Gastroesophageal sphincter (tissue), 3 donors: ENCODE measurements around the gene RPUSD3.

Experiments used
- CTCF ChIP-seq, 4 experiments: fragments of 200-600 bp in 2 of 4; fragments of 450-650 bp in 2 of 4; sonication (generic) in 1 of 4; IDR thresholded peaks; one replicate each; pipeline ENCODE4 v1.5.1; 2017 to 2019; ENCODE audit warnings: antibody characterized with exemption in 4 of 4, mild to moderate bottlenecking in 2 of 4, moderate library complexity in 2 of 4
- EP300 ChIP-seq: sonication (generic); formaldehyde crosslinking; IDR thresholded peaks from one replicate; pipeline ENCODE4 v1.6.1; 2017; ENCODE audit warnings: antibody characterized with exemption, mild to moderate bottlenecking
- POLR2A ChIP-seq, 2 donors: fragments of 450-650 bp; IDR thresholded peaks; one replicate each; pipeline ENCODE4 v1.6.1; 2017; ENCODE audit warnings: antibody characterized with exemption in 2 of 2, mild to moderate bottlenecking in 2 of 2, moderate library complexity in 1 of 2
- POLR2AphosphoS5 ChIP-seq: sonication (generic); formaldehyde crosslinking; IDR thresholded peaks from one replicate; pipeline ENCODE4 v1.6.1; 2017; ENCODE audit warnings: antibody characterized with exemption

- TF ChIP-seq CTCF (IDR thresholded peaks at IDR 0.05) (no peak), POLR2A (IDR thresholded peaks at IDR 0.05) (no peak), EP300 (no peak), POLR2AphosphoS5 (no peak)
Measured at GRCh38 chr3:9818666-9819335, 25.0 kb downstream of the RPUSD3 start.
